Neural progenitor cell (in vitro differentiated cells): ENCODE results near the gene STK32B. TPM values are rescaled to one million over a fixed set of nuclear protein-coding genes. Genes with fewer than 3 reads are reported as not detected.
"Not testable (repeated sequence)": the region's sequence is repeated elsewhere in the genome, so short reads cannot be mapped to it uniquely, and the experiment has no call there.

Experiments used
- DNase-seq: peaks from one replicate; pipeline ENCODE4 v3.0.0-alpha.2; 2016; ENCODE audit warnings: low spot score
- H2AFZ ChIP-seq: fragments of 200-600 bp; sonication (generic); replicated peaks from 2 replicates; pipeline ENCODE4 v1.6.1; 2016; ENCODE audit warnings: antibody characterized with exemption
- H3F3A ChIP-seq: fragments of 200-600 bp; sonication (generic); 2 replicates; pipeline ENCODE4 v1.6.1; 2016; ENCODE audit warnings: antibody characterized with exemption, low read depth
- H3K27ac ChIP-seq: fragments of 200-600 bp; sonication (generic); 2 replicates; pipeline ENCODE4 v1.5.1; 2016; ENCODE audit warnings: mild to moderate bottlenecking
- H3K27me3 ChIP-seq: fragments of 200-600 bp; sonication (generic); 2 replicates; pipeline ENCODE4 v1.6.1; 2016; ENCODE audit warnings: mild to moderate bottlenecking, moderate library complexity
- H3K36me3 ChIP-seq: fragments of 200-600 bp; sonication (generic); 2 replicates; pipeline ENCODE4 v1.5.1; 2016
- H3K4me1 ChIP-seq: fragments of 200-600 bp; sonication (generic); 2 replicates; pipeline ENCODE4 v1.6.1; 2016; ENCODE audit warnings: mixed run types
- H3K4me2 ChIP-seq: fragments of 200-600 bp; sonication (generic); 2 replicates; pipeline ENCODE4 v1.6.1; 2016
- H3K4me3 ChIP-seq: fragments of 200-600 bp; sonication (generic); 2 replicates; pipeline ENCODE4 v1.5.1; 2016
- H3K79me2 ChIP-seq: fragments of 200-600 bp; sonication (generic); 2 replicates; pipeline ENCODE4 v1.6.1; 2016; ENCODE audit warnings: low read depth
- H3K9ac ChIP-seq: fragments of 200-600 bp; sonication (generic); 2 replicates; pipeline ENCODE4 v1.6.1; 2016
- H3K9me3 ChIP-seq: fragments of 200-600 bp; sonication (generic); 2 replicates; pipeline ENCODE4 v1.5.1; 2016; ENCODE audit warnings: low read depth
- H4K20me1 ChIP-seq: fragments of 200-600 bp; sonication (generic); 2 replicates; pipeline ENCODE4 v1.6.1; 2016; ENCODE audit warnings: low read depth
- H3K27ac Mint-ChIP-seq: 3 replicates; pipeline ENCODE4 v1.8.0; 2021; ENCODE audit warnings: mixed read lengths
- H3K27me3 Mint-ChIP-seq: 2 replicates; pipeline ENCODE4 v1.8.0; 2022; ENCODE audit warnings: low read depth, mild to moderate bottlenecking, inconsistent platforms, moderate library complexity, mixed read lengths; ENCODE audit not compliant: insufficient read depth
- H3K36me3 Mint-ChIP-seq: 3 replicates; pipeline ENCODE4 v1.8.0; 2021; ENCODE audit warnings: mixed read lengths
- H3K4me1 Mint-ChIP-seq: 3 replicates; pipeline ENCODE4 v1.8.0; 2021; ENCODE audit warnings: mixed read lengths
- H3K4me3 Mint-ChIP-seq: 3 replicates; pipeline ENCODE4 v1.8.0; 2021; ENCODE audit warnings: mild to moderate bottlenecking, moderate library complexity, mixed read lengths
- H3K9me3 Mint-ChIP-seq: 3 replicates; pipeline ENCODE4 v1.8.0; 2020; ENCODE audit warnings: mixed read lengths
- CTCF ChIP-seq: fragments of 200-600 bp; sonication (generic); IDR thresholded peaks from 2 replicates; pipeline ENCODE4 v1.5.1; 2017; ENCODE audit warnings: antibody characterized with exemption, mild to moderate bottlenecking
- EZH2 ChIP-seq: fragments of 200-600 bp; sonication (generic); IDR thresholded peaks from 2 replicates; pipeline ENCODE4 v1.6.1; 2017; ENCODE audit warnings: antibody characterized with exemption, mild to moderate bottlenecking, moderate library complexity
- EZH2phosphoT487 ChIP-seq: fragments of 200-600 bp; sonication (generic); IDR thresholded peaks from 2 replicates; pipeline ENCODE4 v1.6.1; 2017; ENCODE audit warnings: antibody characterized with exemption
- total RNA-seq: library from RNA; depleted of rRNA; stranded (reverse); fragments of >200 nt; gene quantifications from 2 replicates; pipeline ENCODE4 v1.2.3, GENCODE V29; 2015; ENCODE audit warnings: low replicate concordance

The STK32B gene
- total RNA-seq, 1 donor from 2014 or later: 2.5 TPM

DNA sequence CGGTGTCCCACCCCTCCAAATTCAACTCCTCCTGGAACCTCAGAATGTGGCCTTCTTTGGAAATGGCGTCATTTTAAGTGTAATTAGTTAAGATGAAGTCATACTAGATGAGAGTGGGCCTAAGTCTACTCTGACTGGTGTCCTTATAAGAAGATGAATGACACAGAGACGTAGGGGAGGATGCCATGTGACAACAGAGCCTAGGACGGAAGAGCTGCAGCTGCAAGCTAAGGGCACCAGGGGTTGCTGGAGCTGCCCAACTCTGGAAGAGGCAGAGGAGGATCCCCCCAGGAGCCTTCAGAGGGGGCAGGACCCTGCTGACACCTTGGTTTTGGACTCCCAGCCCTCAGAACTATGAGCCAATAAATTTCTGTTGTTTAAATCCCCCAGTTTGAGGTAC, 115.1 kb downstream of the STK32B start:
- Mint-ChIP-seq H3K27ac (no peak overlapping the region), H3K4me3 (no peak overlapping the region), H3K36me3 (peaks cover 1% of the 10 kb centered on the region), H3K9me3 (no peaks in the 10 kb centered on the region), H3K27me3 (peaks cover 3% of the 10 kb centered on the region), H3K4me1 (peaks cover 14% of the 10 kb centered on the region)
- no peaks in the 10 kb centered on the region for H3K79me2 ChIP-seq
- no peaks in the 10 kb centered on the region for H3K36me3 ChIP-seq
- no peak overlapping the region for H3K4me2 ChIP-seq
- H3F3A ChIP-seq: no peaks in the 10 kb centered on the region
- H3K27me3 ChIP-seq: no peaks in the 10 kb centered on the region
- no peaks in the 10 kb centered on the region for H3K9me3 ChIP-seq
- no peak for TF ChIP-seq EZH2phosphoT487
- no peak for TF ChIP-seq CTCF
- no peak for TF ChIP-seq EZH2
- H3K4me1 ChIP-seq: peaks cover 10% of the 10 kb centered on the region
- no peak overlapping the region for H3K27ac ChIP-seq
- no peaks in the 10 kb centered on the region for H4K20me1 ChIP-seq
- no peak overlapping the region for H3K9ac ChIP-seq
- no peak overlapping the region for H3K4me3 ChIP-seq
- H2AFZ ChIP-seq: no peak overlapping the region
- DNase-seq: no peak

DNA sequence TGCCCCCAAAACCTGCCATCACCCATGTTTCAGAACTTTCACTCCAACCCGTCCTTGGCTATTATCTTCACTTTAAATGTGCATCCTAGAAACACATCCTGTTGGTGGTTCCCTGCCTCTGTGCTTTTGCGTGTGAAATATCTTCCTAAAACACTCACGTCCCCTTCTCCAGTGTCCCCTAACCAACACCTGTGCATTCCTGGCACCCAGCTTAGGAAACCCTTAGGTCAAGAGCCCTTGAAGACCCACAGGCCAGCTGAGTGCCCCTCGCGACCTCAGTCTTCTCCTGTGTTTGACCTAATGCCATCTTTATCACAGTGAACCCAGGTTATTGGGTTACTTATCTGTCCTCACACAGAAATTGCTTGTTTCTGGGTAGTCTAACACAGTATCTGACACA, 117.6 kb downstream of the STK32B start:
- peaks cover 2% of the 10 kb centered on the region for H3K9me3 Mint-ChIP-seq
- peaks cover 1% of the 10 kb centered on the region for H3K36me3 Mint-ChIP-seq
- Histone ChIP-seq H3F3A (no peaks in the 10 kb centered on the region), H3K36me3 (no peaks in the 10 kb centered on the region), H3K9ac (no peak overlapping the region), H4K20me1 (no peaks in the 10 kb centered on the region), H3K27ac (no peak overlapping the region), H3K27me3 (no peaks in the 10 kb centered on the region), H3K4me3 (no peak overlapping the region), H2AFZ (no peak overlapping the region), H3K4me2 (no peak overlapping the region), H3K9me3 (no peaks in the 10 kb centered on the region), H3K79me2 (no peaks in the 10 kb centered on the region), H3K4me1 (peaks cover 10% of the 10 kb centered on the region)
- peaks cover 3% of the 10 kb centered on the region for H3K27me3 Mint-ChIP-seq
- TF ChIP-seq EZH2: no peak
- no peak for TF ChIP-seq CTCF
- no peak for TF ChIP-seq EZH2phosphoT487
- no peak for DNase-seq
- no peak overlapping the region for H3K27ac Mint-ChIP-seq
- H3K4me1 Mint-ChIP-seq: peaks cover 14% of the 10 kb centered on the region
- H3K4me3 Mint-ChIP-seq: no peak overlapping the region

- H3K27me3 ChIP-seq, H3K4me2 ChIP-seq, H3K4me1 ChIP-seq, H4K20me1 ChIP-seq, H3K4me1 Mint-ChIP-seq, H3K27ac ChIP-seq, H3K4me3 Mint-ChIP-seq, H3K9ac ChIP-seq, H3K4me3 ChIP-seq, H3K79me2 ChIP-seq, DNase-seq, H3K36me3 ChIP-seq, H3K9me3 ChIP-seq, H3K27ac Mint-ChIP-seq, H2AFZ ChIP-seq, H3F3A ChIP-seq, H3K27me3 Mint-ChIP-seq, H3K36me3 Mint-ChIP-seq: not testable (repeated sequence)
- peaks cover 11% of the 10 kb centered on the region for H3K9me3 Mint-ChIP-seq
Observed at GRCh38 chr4:5175836-5176235, 124.6 kb downstream of the STK32B start.

GRCh38 chr4:5184606-5185005, 133.3 kb downstream of the STK32B start:
- Mint-ChIP-seq H3K9me3 (no peaks in the 10 kb centered on the region), H3K27ac (no peak overlapping the region), H3K27me3 (peaks cover 4% of the 10 kb centered on the region), H3K4me1 (peaks cover 9% of the 10 kb centered on the region), H3K4me3 (no peak overlapping the region), H3K36me3 (no peaks in the 10 kb centered on the region)
- Histone ChIP-seq H2AFZ (no peak overlapping the region), H3K27ac (no peak overlapping the region), H3K27me3 (no peaks in the 10 kb centered on the region), H3K4me2 (no peak overlapping the region), H3K4me1 (peaks cover 5% of the 10 kb centered on the region), H3K79me2 (no peaks in the 10 kb centered on the region), H3K36me3 (no peaks in the 10 kb centered on the region), H3K4me3 (no peak overlapping the region), H3K9ac (no peak overlapping the region), H3K9me3 (no peaks in the 10 kb centered on the region), H4K20me1 (no peaks in the 10 kb centered on the region), H3F3A (no peaks in the 10 kb centered on the region)
- no peak for DNase-seq
- TF ChIP-seq CTCF: no peak
- TF ChIP-seq EZH2: no peak
- no peak for TF ChIP-seq EZH2phosphoT487
